ENCODE data around the gene MCM3.

Gene MCM3

GRCh38 chr6:52251113-52251512 is 33.4 kb downstream of the MCM3 start:
- DNase-seq (ENCODE audit: low spot score) = no peak

GRCh38 chr6:52249078-52249477 is 35.5 kb downstream of the MCM3 start:
- no peak for DNase-seq (ENCODE audit: low spot score)

GRCh38 chr6:52245425-52245824 is 39.1 kb downstream of the MCM3 start:
- DNase-seq (ENCODE audit: low spot score) = no peak

GRCh38 chr6:52244400-52244799 is 40.1 kb downstream of the MCM3 start, which contains the start of gene IL17F:
IL17F (minus strand) TSS chr6:52244500; CDS start chr6:52244429, 71 bp downstream.
- no peak for DNase-seq (ENCODE audit: low spot score)

GRCh38 chr6:52243282-52243893 is 41.2 kb downstream of the MCM3 start:
- DNase-seq (ENCODE audit: low spot score) = no peak

GRCh38 chr6:52241819-52242218 is 42.7 kb downstream of the MCM3 start:
- DNase-seq (ENCODE audit: low spot score) = no peak

GRCh38 chr6:52233975-52234823 is 50.3 kb downstream of the MCM3 start:
- DNase-seq (ENCODE audit: low spot score) = peak; percentile 14

GRCh38 chr6:52233005-52233404 is 51.5 kb downstream of the MCM3 start:
- no peak for DNase-seq (ENCODE audit: low spot score)

GRCh38 chr6:52231406-52232127 is 53.0 kb downstream of the MCM3 start:
- DNase-seq (ENCODE audit: low spot score) = no peak

GRCh38 chr6:52230685-52231084 is 53.9 kb downstream of the MCM3 start:
- no peak for DNase-seq (ENCODE audit: low spot score)

- no peak for DNase-seq (ENCODE audit: low spot score)
Observed at GRCh38 chr6:52227495-52227894, 57.0 kb downstream of the MCM3 start.

- no peak for DNase-seq (ENCODE audit: low spot score)
Observed at GRCh38 chr6:52221302-52221701, 63.2 kb downstream of the MCM3 start.

- no peak for DNase-seq (ENCODE audit: low spot score)
Observed at GRCh38 chr6:52217761-52218160, 66.8 kb downstream of the MCM3 start.

- no peak for DNase-seq (ENCODE audit: low spot score)
Observed at GRCh38 chr6:52216932-52217575, 67.5 kb downstream of the MCM3 start.

GRCh38 chr6:52215787-52216186 is 68.8 kb downstream of the MCM3 start:
- DNase-seq (ENCODE audit: low spot score) = no peak

Measured in NAMALWA (cell line).